Colonic mucosa (tissue), 4 donors: ENCODE data around the gene ECT2. TPM values are rescaled to one million over a fixed set of nuclear protein-coding genes. Genes with fewer than 3 reads are reported as not detected.
"Not testable (repeated sequence)": the region's sequence is repeated elsewhere in the genome, so short reads cannot be mapped to it uniquely, and the experiment has no call there.

Experiments used
- DNase-seq: peaks from one replicate; pipeline ENCODE4 v3.0.0-alpha.2; 2020
- H3K27ac ChIP-seq: fragments of 200-600 bp; one replicate; pipeline ENCODE4 v1.8.0; 2021
- H3K27me3 ChIP-seq: fragments of 200-600 bp; one replicate; pipeline ENCODE4 v1.8.0; 2021
- H3K36me3 ChIP-seq: fragments of 200-600 bp; one replicate; pipeline ENCODE4 v1.8.0; 2021
- H3K4me1 ChIP-seq: fragments of 200-600 bp; one replicate; pipeline ENCODE4 v1.8.0; 2021; ENCODE audit warnings: mild to moderate bottlenecking
- H3K4me3 ChIP-seq: fragments of 200-600 bp; one replicate; pipeline ENCODE4 v1.8.0; 2021
- H3K9ac ChIP-seq, 2 donors: one replicate each; pipeline ENCODE4 v1.7.0; 2013; ENCODE audit warnings: control low read depth in 2 of 2, low read depth in 2 of 2, low read length in 2 of 2
- H3K9me3 ChIP-seq: fragments of 200-600 bp; one replicate; pipeline ENCODE4 v1.8.0; 2021
- intact Hi-C: fragments of 100-400 bp; cut with DNase I; formaldehyde crosslinking; loops from one replicate; pipeline ENCODE4 v1.14.1; 2022
- total RNA-seq, 2 donors: library from RNA; stranded (reverse); fragmentation: NEBNext Ultra II Directional in 1 of 2; extraction: Animal tissue kit (Norgen Biotek cat#: 25700) in 1 of 2; gene quantifications; one replicate each; pipeline ENCODE4 v1.2.1, GENCODE V29; 2021
- TF ChIP-seq, protein P1 (sequence below): fragments of 200-600 bp; IDR thresholded peaks from one replicate; pipeline ENCODE4 v1.8.0; 2022; ENCODE audit warnings: antibody characterized with exemption, mild to moderate bottlenecking
- donor health status: healthy.
- donor health status: DM: no; HTN: no; CAD: no.
- donor health status: DM: no; HTN: no; CAD: no.

Gene ECT2, protein sequence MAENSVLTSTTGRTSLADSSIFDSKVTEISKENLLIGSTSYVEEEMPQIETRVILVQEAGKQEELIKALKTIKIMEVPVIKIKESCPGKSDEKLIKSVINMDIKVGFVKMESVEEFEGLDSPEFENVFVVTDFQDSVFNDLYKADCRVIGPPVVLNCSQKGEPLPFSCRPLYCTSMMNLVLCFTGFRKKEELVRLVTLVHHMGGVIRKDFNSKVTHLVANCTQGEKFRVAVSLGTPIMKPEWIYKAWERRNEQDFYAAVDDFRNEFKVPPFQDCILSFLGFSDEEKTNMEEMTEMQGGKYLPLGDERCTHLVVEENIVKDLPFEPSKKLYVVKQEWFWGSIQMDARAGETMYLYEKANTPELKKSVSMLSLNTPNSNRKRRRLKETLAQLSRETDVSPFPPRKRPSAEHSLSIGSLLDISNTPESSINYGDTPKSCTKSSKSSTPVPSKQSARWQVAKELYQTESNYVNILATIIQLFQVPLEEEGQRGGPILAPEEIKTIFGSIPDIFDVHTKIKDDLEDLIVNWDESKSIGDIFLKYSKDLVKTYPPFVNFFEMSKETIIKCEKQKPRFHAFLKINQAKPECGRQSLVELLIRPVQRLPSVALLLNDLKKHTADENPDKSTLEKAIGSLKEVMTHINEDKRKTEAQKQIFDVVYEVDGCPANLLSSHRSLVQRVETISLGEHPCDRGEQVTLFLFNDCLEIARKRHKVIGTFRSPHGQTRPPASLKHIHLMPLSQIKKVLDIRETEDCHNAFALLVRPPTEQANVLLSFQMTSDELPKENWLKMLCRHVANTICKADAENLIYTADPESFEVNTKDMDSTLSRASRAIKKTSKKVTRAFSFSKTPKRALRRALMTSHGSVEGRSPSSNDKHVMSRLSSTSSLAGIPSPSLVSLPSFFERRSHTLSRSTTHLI
- total RNA-seq: 10 to 100 TPM; 36.3 to 58.1 TPM

DNA sequence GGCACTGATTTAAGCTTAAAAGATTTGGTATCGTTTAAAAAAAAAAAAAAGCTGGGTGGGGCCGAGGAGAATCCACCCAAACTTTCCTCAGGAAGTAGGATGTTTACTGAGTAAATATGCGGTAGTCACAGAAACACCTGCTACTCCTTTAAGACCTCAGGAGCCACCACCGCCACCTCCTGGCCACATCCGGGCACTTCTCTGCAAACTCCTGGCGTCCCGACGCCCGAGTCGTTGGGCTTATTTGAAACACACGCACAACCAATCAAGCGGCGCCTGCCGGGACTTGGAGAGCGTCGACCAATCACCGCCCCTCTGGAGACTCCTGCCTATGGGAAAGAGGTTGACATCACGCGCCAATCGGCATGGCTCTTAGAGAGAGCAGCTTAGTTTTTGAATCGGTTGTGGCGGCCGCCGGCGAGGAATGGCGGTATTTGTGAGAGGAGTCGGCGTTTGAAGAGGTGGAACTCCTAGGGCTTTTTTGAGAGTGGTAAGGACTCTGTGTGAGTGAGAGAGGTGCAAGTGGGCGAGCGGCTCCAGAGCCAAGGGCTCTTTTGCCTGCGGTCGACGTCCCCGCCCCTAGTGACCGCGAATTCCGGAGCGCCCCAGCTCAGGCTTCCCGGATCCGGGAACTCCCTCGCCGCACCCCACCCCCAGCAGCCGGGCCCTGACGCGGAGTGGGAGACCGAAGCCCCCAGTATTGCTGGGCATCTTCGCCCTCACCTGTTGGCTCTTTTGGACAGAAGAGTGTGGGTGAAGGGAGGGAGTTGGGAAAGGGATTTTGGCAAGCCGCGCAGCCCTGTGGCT lies at the start of gene ECT2:
ECT2 (plus strand) TSS at position 359 of the 807 bp plus-strand sequence. CDS start 3,805 bp downstream, outside the sequence.
- DNase-seq: peak; percentile 100
- Histone ChIP-seq H3K36me3 (no peaks in the 10 kb centered on the region), H3K4me1 (peaks cover 4% of the 10 kb centered on the region), H3K9ac (peak within 1 kb of the TSS; percentile 60 to 87), H3K4me3 (peak within 1 kb of the TSS; percentile 85), H3K27me3 (no peaks in the 10 kb centered on the region), H3K9me3 (no peaks in the 10 kb centered on the region), H3K27ac (peak within 1 kb of the TSS; percentile 83)
- TF ChIP-seq, protein P1, sequence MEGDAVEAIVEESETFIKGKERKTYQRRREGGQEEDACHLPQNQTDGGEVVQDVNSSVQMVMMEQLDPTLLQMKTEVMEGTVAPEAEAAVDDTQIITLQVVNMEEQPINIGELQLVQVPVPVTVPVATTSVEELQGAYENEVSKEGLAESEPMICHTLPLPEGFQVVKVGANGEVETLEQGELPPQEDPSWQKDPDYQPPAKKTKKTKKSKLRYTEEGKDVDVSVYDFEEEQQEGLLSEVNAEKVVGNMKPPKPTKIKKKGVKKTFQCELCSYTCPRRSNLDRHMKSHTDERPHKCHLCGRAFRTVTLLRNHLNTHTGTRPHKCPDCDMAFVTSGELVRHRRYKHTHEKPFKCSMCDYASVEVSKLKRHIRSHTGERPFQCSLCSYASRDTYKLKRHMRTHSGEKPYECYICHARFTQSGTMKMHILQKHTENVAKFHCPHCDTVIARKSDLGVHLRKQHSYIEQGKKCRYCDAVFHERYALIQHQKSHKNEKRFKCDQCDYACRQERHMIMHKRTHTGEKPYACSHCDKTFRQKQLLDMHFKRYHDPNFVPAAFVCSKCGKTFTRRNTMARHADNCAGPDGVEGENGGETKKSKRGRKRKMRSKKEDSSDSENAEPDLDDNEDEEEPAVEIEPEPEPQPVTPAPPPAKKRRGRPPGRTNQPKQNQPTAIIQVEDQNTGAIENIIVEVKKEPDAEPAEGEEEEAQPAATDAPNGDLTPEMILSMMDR: peak; percentile 67
- intact Hi-C loops: no loop called here

DNA sequence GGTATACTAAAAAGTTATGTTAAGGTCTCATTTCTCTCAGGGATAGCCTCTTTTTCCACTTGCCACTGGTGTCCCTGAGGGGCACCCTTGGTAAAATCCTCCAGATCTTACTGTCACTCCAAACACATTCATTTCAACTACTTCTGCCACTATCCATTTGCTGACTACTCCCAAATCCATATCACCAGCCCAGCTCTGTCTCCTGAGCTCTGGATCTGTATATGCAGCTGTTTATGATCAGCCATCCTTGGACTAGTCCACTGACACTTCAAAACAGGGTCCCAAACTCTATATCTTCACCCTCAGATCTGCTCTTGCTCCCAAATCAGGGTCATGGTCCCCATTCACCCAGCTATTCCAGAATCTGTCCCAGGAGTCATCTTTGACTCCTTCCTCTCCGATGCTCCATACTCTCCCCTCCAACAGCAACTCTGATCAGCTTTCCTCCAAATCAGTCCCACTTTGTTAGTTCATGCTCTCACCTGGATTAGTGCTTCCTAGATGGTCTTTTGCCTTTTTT lies 49.5 kb upstream of the ECT2 start:
- no peaks in the 10 kb centered on the region for H3K4me1 ChIP-seq
- H3K27ac ChIP-seq: peak overlapping the region; percentile 2
- peak overlapping the region in 1 of 2 donors; percentile 19 for H3K9ac ChIP-seq
- no peak for DNase-seq
- intact Hi-C loops: no loop called here
- H3K9me3 ChIP-seq: no peaks in the 10 kb centered on the region
- no peak overlapping the region for H3K4me3 ChIP-seq
- H3K36me3 ChIP-seq: no peaks in the 10 kb centered on the region
- TF ChIP-seq, protein P1: no peak
- no peaks in the 10 kb centered on the region for H3K27me3 ChIP-seq

DNA sequence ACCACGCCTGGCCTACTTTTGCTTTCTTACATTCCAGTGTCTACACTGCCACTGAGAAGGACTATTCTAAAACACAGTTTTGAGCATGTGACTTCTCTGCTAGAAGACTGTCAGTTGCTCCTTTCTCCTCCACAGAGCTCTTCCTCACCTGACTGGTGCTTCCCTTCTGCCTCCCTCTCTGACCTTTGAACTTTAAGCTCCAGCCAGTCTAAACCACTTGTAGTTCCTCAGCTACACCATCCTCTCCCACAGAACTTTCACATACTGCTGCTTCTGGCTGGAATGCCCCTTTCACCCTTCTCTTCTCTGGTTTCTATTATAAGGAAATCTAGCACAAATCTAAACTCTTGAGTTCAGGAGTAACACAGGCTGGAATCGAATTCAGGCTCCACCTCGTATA lies 48.8 kb upstream of the ECT2 start:
- peak; percentile 69 for DNase-seq
- intact Hi-C loops: no loop called here
- Histone ChIP-seq H3K4me1 (no peaks in the 10 kb centered on the region), H3K9ac (peak overlapping the region in 1 of 2 donors; percentile 63), H3K9me3 (no peaks in the 10 kb centered on the region), H3K4me3 (no peak overlapping the region), H3K27ac (peak overlapping the region; percentile 25), H3K27me3 (no peaks in the 10 kb centered on the region), H3K36me3 (no peaks in the 10 kb centered on the region)
- TF ChIP-seq, protein P1: no peak

DNA sequence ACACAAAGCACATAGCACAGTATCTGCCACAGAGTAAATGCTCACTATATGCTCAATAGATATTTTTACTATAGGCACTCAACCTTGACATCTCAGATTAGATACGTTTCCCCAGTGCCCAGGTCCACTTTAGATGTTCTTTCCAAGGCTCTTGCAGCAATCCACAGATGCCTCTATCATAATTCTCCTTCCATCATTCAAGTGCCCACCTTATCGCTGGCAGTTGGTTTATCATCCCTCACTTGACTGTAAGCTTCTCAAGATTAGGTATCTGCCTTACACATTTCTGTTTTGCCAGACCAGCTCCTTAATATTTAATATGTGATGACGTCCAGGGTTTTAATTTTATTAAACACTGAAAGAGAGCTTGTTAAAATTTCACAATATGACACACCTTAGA lies 48.3 kb upstream of the ECT2 start:
- no peak overlapping the region for H3K4me3 ChIP-seq
- H3K9ac ChIP-seq: no peak overlapping the region
- H3K9me3 ChIP-seq: no peaks in the 10 kb centered on the region
- TF ChIP-seq, protein P1: no peak
- H3K36me3 ChIP-seq: no peaks in the 10 kb centered on the region
- peak overlapping the region; percentile 25 for H3K27ac ChIP-seq
- intact Hi-C loops: no loop called here
- no peaks in the 10 kb centered on the region for H3K27me3 ChIP-seq
- DNase-seq: no peak
- no peaks in the 10 kb centered on the region for H3K4me1 ChIP-seq

DNA sequence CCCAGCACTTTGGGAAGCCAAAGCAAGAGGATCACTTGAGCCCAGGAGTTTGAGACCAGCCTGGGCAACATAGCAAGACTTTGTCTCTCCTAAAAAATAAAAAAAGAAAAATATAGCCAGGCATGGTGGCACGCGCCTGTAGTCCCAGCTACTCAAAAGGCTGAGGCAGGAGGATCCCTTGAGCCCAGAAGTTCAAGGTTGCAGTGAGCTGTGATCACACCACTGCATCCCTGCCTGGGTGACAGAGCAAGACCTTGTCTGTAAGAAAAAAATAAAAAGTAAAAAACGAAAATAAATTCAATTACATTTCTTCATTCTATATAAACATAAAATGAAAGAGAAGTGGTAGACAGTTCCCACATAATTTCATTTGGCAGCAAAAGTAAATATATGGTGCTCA lies 47.8 kb upstream of the ECT2 start:
- H3K9ac ChIP-seq, DNase-seq, H3K4me1 ChIP-seq, intact Hi-C loops, H3K27ac ChIP-seq, H3K9me3 ChIP-seq, H3K4me3 ChIP-seq, H3K27me3 ChIP-seq, H3K36me3 ChIP-seq: not testable (repeated sequence)
